ENCODE results near the gene DIMT1. TPM values are rescaled to one million over a fixed set of nuclear protein-coding genes. Genes with fewer than 3 reads are reported as not detected.

The DIMT1 gene
- total and polyA plus RNA-seq, 2 of the 4 experiments (the other 2 are of a cell fraction): 27.5 to 46.4 TPM

- Histone ChIP-seq H4K5ac (ENCODE audit: low read depth, low read length) (no peak overlapping the region), H4K20me1 (ENCODE audit: insufficient read depth, low read length) (no peaks in the 10 kb centered on the region), H2BK20ac (ENCODE audit: low read depth, low read length) (no peak overlapping the region), H4K91ac (ENCODE audit: insufficient read depth, low read depth, low read length) (no peak overlapping the region), H4K8ac (ENCODE audit: low read depth in 2 of 2, low read length in 2 of 2) (no peak overlapping the region), H3K9me3 (ENCODE audit: control insufficient read depth, insufficient read depth, low read length) (no peaks in the 10 kb centered on the region), H3K14ac (replicated peaks; ENCODE audit: low read depth, low read length) (no peak overlapping the region), H3K79me1 (ENCODE audit: low read depth in 1 of 2, low read length in 2 of 2) (0 out of 4 replicates have a peak, but pooled peaks cover 3% of the 10 kb centered on the region in 2 experiments), H3K4me2 (ENCODE audit: low read depth, low read length) (no peak overlapping the region), H2AK9ac (replicated peaks; ENCODE audit: low read depth, low read length, poor library complexity) (no peak overlapping the region), H3K23ac (ENCODE audit: low read depth, low read length) (no peak overlapping the region), H2BK15ac (ENCODE audit: low read depth, low read length) (no peak overlapping the region), H3K27ac (ENCODE audit: insufficient read depth, low read length) (no peak overlapping the region), H3K9ac (ENCODE audit: low read depth, low read length) (no peak overlapping the region), H3K4me3 (ENCODE audit: insufficient read depth, low read depth, low read length) (no peak overlapping the region), H3K36me3 (ENCODE audit: control insufficient read depth, insufficient read depth, low read length) (peaks cover 26% of the 10 kb centered on the region), H2BK120ac (ENCODE audit: low read depth, low read length) (no peak overlapping the region), H3K4ac (ENCODE audit: low read depth, low read length) (no peak overlapping the region), H2AFZ (replicated peaks; ENCODE audit: low read length, poor library complexity) (no peak overlapping the region), H3K9me1 (ENCODE audit: insufficient read depth, low read length) (no peaks in the 10 kb centered on the region), H3K4me1 (ENCODE audit: control insufficient read depth, insufficient read depth, low read length) (no peaks in the 10 kb centered on the region), H3K27me3 (ENCODE audit: control insufficient read depth, insufficient read depth, low read length) (no peaks in the 10 kb centered on the region), H2AK5ac (ENCODE audit: low read depth, low read length) (no peak overlapping the region), H2BK5ac (ENCODE audit: low read depth, low read length, poor library complexity, severe bottlenecking) (no peak overlapping the region), H3K18ac (ENCODE audit: low read depth, low read length) (no peak overlapping the region), H3K56ac (ENCODE audit: extremely low read depth, insufficient read depth, low read length) (no peak overlapping the region)
- TF ChIP-seq RCOR1 (IDR thresholded peaks at IDR 0.05; ENCODE audit: insufficient replicate concordance, low read length): no peak
- peak; percentile 78 for TF ChIP-seq NFE2L2 (IDR thresholded peaks at IDR 0.05; ENCODE audit: low read depth, low read length)
- ATAC-seq (ENCODE audit: low read depth) (no peak), DNase-seq (peak; percentile 3)
- intact Hi-C loops (cut with micrococcal nuclease) (loop anchor here (2.0 kb wide), 1 partner anchor 17 kb away; no protein-coding TSS in a partner anchor), in situ Hi-C loops (cut with MboI; ENCODE audit: low sequenced_read_pairs) (no loop called here), dilution Hi-C loops (cut with HindIII; ENCODE audit: low sequenced_read_pairs, unreplicated experiment) (no loop called here)
- ChIA-PET CTCF (interaction anchor here (0.7 kb wide), 1 partner anchor 33 kb away, joined by 3 read pairs; no protein-coding TSS in a partner anchor), POLR2A (ENCODE audit: unreplicated experiment) (no interaction called here)
- no TSS peak for BruUV-seq (replicated peaks)
- WGBS, 2 experiments (ENCODE audit: extremely low coverage in 2 of 2, insufficient read length in 1 of 2): no CpG with 5 or more reads among the region's 3 CpGs
Observed at GRCh38 chr5:62376064-62376463, 27.6 kb downstream of the DIMT1 start.

Data from IMR-90 (cell line).